Fibroblast of skin of right quadriceps (primary cell): ENCODE measurements around the gene NOVA2.

Source experiments
- DNase-seq: peaks from one replicate; pipeline ENCODE4 v3.0.0-alpha.2; 2013

Gene NOVA2, protein sequence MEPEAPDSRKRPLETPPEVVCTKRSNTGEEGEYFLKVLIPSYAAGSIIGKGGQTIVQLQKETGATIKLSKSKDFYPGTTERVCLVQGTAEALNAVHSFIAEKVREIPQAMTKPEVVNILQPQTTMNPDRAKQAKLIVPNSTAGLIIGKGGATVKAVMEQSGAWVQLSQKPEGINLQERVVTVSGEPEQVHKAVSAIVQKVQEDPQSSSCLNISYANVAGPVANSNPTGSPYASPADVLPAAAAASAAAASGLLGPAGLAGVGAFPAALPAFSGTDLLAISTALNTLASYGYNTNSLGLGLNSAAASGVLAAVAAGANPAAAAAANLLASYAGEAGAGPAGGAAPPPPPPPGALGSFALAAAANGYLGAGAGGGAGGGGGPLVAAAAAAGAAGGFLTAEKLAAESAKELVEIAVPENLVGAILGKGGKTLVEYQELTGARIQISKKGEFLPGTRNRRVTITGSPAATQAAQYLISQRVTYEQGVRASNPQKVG

DNA sequence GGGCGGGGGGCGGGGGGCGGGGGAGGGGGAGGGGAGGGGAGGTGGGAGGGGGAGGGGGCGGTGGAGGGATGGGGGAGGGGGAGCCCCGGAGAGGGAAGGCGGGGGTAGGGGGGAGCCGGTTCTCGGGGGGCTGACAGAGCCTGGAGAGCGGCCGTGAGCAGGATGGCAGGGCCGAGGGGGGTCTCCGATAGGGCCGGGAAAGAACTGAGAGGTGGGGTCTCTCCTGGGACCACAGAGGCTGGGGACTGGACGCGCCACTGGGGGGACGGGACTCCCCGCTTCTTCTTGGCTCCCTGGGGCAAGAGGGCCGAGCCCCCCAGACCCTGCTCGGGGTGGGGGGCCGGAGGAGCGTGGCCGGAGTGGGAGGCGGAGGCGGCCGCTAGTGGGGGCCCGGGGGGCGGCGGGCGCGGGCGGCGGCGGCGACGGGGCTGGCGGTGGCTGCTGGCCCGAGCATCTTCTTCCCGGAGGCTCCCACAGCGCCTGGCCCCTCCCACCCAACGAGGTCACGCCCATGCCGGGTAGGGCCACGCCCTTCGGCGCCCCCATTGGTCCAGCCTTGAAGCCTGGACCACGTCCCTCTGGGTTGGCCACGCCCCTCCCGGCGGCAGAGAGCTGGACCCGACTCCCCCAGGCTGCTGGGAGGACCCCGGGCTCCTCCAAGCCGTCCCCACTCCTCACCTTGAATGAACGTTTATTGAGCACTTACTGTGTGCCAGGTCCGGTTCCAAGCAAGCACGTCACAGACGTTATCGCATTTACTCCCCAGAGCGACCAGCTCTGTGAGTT lies at the start of gene NOVA2:
NOVA2 (minus strand) TSS at position 313 of the 786 bp plus-strand sequence. CDS start 514 bp downstream, outside the sequence.
- DNase-seq = peak; percentile 57

DNA sequence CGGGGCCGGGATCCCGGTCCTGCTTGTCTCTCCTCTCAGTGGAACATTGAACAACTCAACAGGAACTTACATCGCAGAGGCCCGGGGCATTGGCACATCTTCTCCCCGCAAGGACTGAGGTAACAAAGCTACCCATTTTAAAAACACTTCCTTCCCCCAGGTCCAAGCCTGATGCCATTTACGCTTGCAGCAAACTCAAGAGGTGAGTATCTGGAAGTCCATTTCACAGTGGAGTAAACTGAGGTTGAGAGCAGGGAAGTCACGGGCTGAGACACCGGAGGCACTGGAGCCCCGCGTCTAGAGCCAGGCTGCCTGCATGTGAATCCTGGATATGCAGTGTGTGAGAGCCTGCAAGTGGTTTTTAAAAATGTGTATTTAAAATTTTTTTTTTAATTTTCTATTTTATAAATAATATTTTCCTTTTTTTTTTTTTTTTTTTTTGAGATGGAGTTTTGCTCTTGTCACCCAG lies 49.7 kb upstream of the NOVA2 start:
- DNase-seq = no peak

DNA sequence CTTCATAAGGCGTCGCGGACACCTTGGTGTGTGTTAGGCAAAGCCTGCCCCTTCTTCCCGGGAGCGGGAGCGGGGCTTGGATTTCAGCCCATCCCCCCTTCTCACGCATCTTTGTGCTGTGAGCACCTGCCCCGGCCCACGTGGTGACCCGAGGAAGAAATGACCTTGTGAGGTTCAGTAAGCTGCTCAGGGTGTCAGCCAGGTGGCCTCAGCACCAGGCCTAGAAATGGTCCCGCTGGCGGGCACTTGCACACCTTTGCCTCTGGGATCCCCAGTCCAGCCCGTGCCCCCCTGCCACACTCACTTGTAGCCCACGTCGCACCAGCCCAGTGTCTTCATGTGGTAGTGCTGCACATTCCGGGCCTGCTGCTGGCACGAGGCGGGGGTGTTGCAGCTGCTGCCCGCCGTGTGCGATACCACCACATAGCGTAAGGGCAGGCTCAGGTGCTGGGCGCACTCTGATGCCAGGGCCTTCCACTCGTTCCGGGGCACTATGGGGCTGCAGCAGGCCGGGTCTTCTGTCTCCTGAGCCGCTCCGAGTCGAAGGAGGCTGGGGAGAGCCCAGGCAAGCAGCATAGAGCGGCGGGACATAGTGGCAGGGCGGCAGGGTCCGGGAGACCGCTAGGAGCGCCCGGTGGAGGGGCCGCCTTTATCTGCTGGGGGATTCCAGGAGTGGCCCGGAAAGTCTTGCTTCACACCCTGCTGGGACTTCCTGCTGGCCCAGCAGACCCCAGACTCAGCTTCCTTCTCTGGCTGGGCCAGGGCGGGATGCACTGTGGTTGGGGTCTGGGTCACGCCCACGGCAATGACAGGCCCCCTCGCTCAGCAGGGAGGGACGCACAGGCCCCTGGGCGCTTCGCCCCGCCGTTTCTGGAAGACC lies 49.0 kb upstream of the NOVA2 start, which contains the start of gene PGLYRP1:
PGLYRP1 (minus strand) TSS at position 623 of the 880 bp plus-strand sequence; CDS start at position 591, 32 bp downstream.
- no peak for DNase-seq

DNA sequence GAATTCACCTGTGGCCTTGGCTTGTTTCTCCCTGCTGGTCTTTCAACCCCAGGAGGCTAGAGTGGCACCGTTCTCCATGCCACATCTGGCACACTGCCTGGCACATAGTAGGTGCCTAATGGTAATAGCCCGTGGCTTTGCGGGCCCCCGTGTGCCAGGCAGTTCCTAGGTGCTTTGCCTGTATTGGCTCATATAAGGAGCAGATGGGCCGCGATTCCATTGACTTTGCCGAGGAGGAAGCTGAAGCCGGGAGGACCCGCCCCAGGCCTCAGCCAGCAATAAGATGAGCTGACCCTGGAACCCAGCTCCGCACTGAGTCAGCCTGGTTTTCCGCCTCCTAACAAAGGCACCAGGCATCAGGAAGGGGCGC lies 48.4 kb upstream of the NOVA2 start:
- no peak for DNase-seq

DNA sequence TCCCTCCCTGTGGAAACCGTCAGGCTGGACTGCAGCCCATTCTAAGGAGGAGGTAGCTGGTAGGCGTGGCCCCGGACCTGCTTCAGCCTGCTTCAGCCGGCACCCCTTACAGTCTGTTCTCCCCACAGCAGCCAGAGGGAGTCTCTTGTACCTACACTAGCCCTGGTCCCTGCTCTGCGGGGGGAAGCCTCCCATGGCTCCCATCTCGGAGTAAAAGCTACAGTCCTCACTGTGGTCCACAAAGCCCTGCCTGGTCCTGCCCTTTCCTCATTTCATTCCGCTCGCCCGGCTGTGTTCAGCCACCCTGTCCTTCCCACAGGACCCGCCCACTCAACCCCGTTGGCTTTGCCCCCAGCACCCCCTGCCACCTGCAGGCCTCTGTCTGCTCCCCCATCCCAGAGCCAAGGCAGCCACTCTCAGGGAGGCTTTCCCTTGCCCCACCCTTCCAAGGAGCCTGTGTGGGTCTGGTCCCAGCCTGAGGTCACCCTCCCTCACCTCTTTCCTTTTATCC lies 47.9 kb upstream of the NOVA2 start:
- DNase-seq = no peak

DNA sequence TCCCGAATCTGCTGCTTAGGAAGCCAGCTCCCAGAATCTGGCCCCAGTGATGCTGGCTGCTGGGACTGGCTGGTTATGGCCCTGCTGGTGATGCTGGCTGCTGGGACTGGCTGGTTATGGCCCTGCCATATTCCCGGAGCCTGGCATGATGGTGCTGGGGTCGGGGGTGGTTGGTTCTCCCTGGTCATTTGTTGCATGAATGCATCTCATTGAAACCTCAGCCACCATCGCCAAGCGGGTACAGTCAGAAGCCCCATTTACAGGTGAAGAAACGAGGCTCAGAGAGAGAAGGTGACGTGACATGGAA lies 47.1 kb upstream of the NOVA2 start:
- no peak for DNase-seq

DNA sequence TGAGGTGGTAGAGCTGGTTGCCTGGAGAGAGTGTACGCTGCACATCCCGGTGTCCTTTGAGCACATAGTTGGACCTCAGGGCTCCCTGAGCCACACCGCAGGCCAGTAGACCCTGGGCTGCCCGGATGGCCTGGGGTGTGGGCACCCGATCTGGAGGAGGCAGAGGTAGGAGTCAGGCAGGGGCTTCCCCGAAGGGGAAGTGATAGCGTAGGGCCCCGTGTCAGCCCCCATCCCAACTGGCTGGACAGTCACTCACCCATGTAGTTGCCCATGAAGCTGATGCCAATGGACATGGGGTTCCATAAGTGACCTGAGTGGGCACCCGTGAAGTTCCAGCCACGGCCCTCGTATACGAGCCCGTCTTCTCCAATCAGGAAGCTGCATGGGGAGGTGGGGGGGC lies 45.6 kb upstream of the NOVA2 start:
- DNase-seq = no peak

DNA sequence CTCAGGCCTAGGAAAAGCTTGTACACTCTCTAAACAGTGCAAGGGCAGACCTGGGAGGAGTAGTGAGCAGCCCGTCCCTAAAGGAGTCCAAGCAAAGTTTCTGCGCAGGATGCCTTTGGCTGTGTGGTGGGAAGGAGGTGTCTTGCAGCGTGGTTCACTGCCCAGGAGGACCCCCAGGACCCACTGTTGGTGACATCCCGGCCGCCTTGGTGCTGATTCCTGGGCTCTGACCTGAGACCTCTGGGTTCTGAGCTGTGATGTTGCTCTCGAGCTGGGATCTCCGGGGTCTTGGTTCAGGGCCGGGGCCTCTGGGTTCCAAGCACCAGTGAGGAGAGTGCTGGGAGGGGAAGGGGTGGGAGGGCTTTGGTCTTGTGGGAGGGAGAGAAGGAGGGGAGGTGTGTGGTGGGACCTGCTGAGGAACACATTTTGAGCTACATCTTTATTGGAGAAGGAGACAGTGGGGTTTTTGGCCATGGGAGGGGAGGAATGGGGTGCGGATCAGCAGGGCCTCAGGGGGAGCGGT lies 45.1 kb upstream of the NOVA2 start:
- no peak for DNase-seq

DNA sequence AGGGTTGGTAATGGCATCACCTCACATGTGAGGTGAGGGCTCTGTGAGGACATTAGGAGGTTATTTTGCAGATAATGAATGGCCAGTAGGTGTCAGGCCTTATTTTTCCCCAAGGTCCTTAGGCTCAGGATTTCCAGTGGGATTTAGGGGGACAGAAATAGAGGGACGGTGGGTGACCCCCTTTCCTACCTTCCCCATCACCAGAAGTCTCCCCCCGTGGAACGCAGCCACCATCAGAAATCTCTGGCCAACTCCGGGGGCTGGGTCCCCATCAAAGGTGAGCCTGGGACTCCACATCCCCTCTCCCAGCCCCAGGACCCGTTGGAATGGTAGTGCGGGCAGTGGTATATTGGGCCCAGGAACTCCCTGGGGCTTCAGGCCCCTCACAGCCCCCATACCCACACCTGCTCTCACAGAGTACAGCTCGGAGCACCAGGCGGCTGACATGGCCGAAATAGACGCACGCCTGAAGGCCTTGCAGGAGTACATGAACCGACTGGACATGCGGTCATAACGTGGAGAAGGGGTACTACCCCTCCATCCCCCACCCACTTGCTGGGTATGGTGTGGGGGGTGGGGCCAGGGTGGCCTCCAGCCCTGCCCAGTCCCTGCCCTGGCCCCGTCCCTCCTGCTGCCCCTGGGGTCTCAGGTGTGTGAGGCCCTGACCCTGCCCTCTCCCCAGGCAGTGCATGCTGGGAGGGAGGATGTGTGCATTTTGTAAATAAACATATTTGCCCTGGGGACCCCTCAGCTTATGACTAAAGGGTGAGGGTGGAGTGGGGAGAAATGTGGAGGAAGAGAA lies 44.4 kb upstream of the NOVA2 start:
- DNase-seq = no peak

DNA sequence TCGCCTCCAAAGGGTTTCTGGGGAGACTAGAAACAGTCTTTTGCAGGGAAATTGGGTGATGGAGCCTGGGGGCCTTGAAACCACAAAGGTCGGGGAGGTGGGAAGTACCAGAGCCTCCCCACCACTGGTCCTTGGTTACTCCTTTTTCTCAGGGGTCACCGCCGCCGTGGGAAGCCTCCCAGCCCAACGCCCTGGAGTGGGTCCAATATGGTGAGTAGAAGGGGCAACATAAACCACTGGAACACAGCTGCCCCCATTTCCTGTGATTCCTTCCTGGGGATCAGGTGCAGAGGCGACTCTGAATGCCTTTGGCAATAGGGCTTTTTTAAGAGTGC lies 43.4 kb upstream of the NOVA2 start:
- DNase-seq = no peak

DNA sequence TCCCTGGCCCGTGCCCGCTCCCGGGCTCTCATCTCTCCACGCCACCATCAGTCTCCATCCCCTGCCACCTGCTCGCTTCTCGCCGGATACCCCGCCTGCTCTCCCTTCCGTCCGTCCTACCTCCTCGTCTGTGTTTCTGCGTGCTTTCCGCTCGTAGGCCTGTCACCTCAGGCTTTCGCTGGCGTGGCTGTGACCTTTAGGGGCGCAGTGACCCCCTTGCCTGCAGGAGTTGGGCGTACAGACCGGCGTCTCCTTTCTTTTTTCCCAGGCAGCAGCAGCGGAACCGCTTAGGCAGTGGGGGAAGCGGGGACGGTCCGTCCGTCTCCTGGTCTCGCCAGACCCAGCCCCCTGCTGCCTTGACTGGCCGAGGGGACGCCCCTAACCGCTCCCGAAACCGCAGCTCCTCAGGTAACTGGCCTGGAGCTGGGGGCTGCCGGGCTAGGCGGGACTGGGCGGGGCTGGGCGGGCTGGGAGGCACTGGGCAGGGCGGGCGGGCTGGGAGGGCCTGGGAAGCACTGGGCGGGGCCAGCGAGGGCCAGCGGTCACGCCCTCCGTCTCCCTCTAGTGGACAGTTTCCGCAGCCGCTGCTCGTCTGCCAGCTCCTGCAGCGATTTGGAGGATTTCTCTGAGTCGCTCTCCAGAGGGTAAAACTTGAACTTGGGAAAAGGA lies 42.9 kb upstream of the NOVA2 start:
- peak; percentile 66 for DNase-seq

DNA sequence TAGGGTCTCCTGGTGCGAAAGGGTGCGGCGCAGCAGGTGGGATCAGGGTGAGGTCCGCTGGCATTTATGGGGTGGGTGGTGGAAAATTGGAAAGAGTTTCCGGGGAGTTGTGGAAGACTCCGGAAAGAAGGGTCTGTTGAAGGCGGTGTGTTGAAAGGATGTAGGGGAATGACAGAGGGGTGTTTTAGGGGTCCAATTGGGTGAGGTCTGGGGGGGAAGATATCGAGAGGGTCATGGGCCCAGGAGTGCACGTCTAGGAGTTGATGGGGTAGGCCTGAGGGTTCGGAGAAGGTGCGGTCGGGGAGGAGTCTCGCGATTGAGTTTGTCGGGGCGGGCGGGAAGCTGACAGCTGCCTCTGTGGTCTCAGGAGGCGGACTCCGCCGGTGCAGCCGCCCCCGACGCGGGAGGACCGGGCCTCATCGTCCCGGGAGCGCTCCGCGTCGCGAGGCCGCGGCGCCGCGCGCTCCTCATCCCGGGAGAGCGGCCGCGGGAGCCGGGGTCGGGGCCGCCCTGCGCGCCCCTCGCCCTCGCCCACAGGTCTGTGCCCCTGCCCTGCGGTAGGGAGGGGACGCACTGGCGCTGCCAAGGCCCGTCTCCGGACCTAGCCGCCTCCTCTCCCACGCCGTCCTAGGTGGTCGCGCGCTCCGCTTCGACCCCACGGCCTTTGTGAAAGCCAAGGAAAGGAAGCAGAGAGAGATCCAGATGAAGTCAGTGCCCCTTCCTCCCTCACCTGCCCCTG lies 42.2 kb upstream of the NOVA2 start:
- no peak for DNase-seq

DNA sequence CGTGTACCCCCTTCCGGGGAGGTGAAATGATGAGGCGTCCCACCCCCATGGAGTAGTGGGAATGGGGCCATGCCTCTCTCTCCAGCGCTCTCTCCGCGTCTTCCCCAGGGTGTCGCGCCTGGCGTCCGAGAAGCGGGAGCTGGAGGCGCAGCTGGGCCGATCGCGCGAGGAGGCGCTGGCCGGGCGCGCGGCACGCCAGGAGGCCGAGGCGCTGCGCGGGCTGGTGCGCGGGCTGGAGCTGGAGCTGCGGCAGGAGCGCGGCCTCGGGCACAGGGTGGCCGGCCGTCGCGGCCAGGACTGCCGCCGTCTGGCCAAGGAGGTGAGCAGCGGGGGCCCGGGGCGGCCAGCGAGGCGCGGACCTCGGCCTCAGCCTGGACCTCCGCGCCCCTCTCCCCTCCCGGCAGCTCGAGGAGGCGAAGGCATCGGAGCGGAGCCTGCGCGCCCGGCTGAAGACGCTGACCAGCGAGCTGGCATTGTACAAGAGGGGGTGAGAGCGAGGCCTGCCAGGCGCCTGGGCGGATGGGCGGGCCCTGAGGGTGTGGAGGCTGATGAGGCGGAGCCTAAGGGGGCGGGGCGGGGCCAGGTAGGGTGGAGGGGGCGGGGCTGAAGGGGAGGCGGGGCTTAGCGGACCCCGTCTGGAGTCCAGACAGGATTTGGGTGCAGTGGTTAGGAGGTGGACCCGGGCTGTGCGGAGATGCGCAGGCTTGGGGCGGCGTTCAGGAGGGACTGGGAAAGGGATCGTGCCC lies 41.4 kb upstream of the NOVA2 start:
- DNase-seq = no peak

DNA sequence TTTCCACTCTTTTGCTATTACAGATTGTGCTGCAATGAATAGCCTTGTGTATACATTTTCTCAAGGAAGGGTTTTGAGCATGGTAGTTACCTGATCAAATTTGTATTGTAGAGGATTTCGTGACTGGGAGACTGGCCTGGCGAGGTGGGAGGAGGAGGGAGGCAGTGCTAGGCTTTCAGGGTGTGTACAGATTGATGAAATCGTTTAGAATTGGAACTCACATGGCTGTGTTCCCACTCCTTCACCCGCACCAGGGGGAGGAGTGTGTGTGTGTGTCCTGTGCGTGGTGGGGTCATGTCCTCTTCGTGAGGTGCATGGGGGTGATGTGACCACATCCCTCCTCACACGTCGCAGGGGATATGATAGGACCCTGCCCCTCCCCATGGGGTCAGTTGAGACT lies 40.9 kb upstream of the NOVA2 start:
- no peak for DNase-seq

DNA sequence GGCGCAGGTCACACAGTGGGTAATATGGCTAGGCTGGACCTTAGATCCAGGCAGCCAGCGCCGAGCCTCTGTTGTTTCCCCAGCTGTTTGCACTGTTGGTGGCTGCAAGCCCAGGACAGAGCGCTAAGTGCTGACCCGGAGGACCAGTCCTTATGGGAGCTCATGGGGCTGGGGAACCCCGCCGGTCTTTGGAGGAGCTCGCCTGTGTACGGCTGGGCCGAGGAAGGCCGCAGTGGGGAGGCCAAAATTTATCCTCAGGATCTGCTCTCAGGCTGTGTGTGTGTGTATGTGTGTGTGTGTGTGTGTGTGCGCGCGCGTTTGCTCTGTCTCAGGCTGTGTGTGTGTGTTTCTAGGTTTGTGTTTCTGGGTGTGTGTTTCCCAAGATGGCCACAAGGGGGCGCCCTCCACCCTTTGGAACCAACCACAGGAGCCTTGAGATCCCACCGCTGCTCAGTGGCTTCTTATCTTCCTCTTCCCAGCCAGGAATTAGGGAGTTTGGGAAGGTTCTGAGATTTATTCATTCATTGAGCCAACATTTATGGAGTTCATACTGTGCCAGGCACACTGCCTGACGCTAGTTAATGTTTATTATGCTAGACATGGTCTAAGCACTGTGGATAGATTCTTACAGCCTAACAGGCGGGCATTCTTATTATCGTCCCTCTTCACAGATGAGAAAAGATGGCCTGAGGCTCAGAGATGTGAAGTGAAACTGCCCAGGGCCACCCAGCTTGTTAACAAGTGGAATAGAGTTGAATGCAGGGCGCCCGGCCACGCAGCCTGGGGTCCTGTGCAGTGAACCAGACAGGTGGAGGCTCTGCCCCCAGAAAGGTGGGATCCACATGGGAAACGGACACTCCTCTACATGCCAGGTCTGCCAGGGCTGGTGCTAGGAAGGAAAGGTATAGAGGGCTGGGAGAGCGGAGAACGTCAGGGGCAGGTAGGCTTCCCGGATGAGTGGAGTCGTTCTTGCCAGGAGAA lies 36.2 kb upstream of the NOVA2 start:
- peak; percentile 60 for DNase-seq

DNA sequence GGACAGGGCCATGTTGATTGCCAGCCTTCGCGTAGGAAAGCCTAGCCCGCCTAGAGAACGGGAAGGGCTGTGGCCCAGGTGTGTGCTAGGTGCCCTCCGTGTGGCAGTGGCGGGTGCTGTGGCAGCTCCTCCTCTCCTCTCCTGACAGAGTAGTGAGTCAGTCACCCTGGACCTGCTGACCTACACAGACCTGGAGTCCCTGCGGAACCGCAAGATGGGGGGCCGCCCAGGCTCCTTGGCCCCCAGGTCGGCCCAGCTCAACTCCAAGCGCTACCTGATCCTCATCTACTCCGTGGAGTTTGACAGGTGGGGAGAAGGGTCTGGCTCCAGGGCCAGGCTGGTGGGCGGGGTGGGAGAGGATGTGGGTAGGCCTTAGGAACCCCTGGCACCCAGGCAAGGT lies 32.7 kb upstream of the NOVA2 start:
- no peak for DNase-seq

DNA sequence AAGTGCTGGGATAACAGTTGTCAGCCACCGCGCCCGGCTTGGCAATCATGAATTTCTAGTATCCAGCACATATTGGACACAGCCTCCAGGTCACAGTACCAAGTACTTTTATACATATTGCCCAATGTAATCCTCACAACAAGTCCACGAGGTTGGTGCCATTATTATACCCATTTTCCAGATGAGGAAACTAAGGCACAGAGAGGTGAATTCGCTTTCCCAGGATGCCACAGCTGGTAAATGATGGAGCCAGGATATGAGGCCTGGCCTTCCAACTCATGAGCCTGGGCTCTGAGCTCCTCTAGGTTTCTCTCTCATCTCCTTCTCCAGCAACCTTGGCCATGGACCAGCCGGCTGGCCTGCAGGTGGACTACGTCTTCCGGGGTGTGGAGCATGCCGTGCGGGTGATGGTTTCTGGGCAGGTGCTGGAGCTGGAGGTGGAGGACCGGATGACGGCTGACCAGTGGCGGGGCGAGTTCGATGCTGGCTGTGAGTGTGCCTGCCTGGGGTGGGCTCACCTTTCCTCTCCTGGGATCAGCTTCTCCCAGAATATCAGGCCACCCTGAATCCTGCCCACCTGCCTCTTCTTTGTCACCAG lies 29.1 kb upstream of the NOVA2 start:
- no peak for DNase-seq
